ENCODE results near the gene GATA5.

The GATA5 gene

GRCh38 chr20:62454904-62455636, 20.7 kb downstream of the GATA5 start:
- no peak for DNase-seq (ENCODE audit: low read depth in 2 of 2)

- no peak for DNase-seq (ENCODE audit: low read depth in 2 of 2)
Observed at GRCh38 chr20:62453186-62453808, 22.5 kb downstream of the GATA5 start.

- no peak for DNase-seq (ENCODE audit: low read depth in 2 of 2)
Observed at GRCh38 chr20:62452475-62453095, 23.2 kb downstream of the GATA5 start.

- DNase-seq (ENCODE audit: low read depth in 2 of 2) = no peak
Observed at GRCh38 chr20:62451970-62452369, 23.8 kb downstream of the GATA5 start.

GRCh38 chr20:62451156-62451767, 24.5 kb downstream of the GATA5 start:
- no peak for DNase-seq (ENCODE audit: low read depth in 2 of 2)

- DNase-seq (ENCODE audit: low read depth in 2 of 2) = no peak
Observed at GRCh38 chr20:62449951-62450691, 25.7 kb downstream of the GATA5 start.

- DNase-seq (ENCODE audit: low read depth in 2 of 2) = no peak
Observed at GRCh38 chr20:62448788-62449187, 27.0 kb downstream of the GATA5 start.

- no peak for DNase-seq (ENCODE audit: low read depth in 2 of 2)
Observed at GRCh38 chr20:62448038-62448437, 27.8 kb downstream of the GATA5 start.

- no peak for DNase-seq (ENCODE audit: low read depth in 2 of 2)
Observed at GRCh38 chr20:62446888-62447869, 28.6 kb downstream of the GATA5 start.

- DNase-seq (ENCODE audit: low read depth in 2 of 2) = no peak
Observed at GRCh38 chr20:62446481-62446880, 29.3 kb downstream of the GATA5 start.

GRCh38 chr20:62445553-62446340, 30.0 kb downstream of the GATA5 start:
- no peak for DNase-seq (ENCODE audit: low read depth in 2 of 2)

- no peak for DNase-seq (ENCODE audit: low read depth in 2 of 2)
Observed at GRCh38 chr20:62444286-62444685, 31.5 kb downstream of the GATA5 start.

- DNase-seq (ENCODE audit: low read depth in 2 of 2) = no peak
Observed at GRCh38 chr20:62441987-62442539, 33.7 kb downstream of the GATA5 start.

- DNase-seq (ENCODE audit: low read depth in 2 of 2) = no peak
Observed at GRCh38 chr20:62439218-62439617, 36.6 kb downstream of the GATA5 start.

- no peak for DNase-seq (ENCODE audit: low read depth in 2 of 2)
Observed at GRCh38 chr20:62437927-62438326, 37.9 kb downstream of the GATA5 start.

- no peak for DNase-seq (ENCODE audit: low read depth in 2 of 2)
Observed at GRCh38 chr20:62437496-62437895, 38.3 kb downstream of the GATA5 start.

GRCh38 chr20:62436692-62437091, 39.1 kb downstream of the GATA5 start:
- no peak for DNase-seq (ENCODE audit: low read depth in 2 of 2)

GRCh38 chr20:62433658-62434497, 41.9 kb downstream of the GATA5 start:
- DNase-seq (ENCODE audit: low read depth in 2 of 2) = no peak

Measured in stimulated activated CD8-positive, alpha-beta memory T cell treated with anti-CD3 and anti-CD28 coated beads, Interleukin-7, amount 100 ng/mL, for 4 hours (primary cell).